Measurements from ENCODE around the gene PDIA6. TPM values are rescaled to one million over a fixed set of nuclear protein-coding genes. Genes with fewer than 3 reads are reported as not detected.
A peak's percentile ranks its signal among the peaks of the same experiment; 100 is the strongest.

Gene PDIA6
- total and polyA plus RNA-seq, 9 of the 15 experiments (the other 6 are each of a cell fraction or from before 2014, with no cell fraction given): 166 to 268 (median 229) TPM

- TF ChIP-seq E2F6 (IDR thresholded peaks at IDR 0.05; ENCODE audit: borderline replicate concordance in 1 of 2, extremely low read depth in 1 of 2, insufficient read depth in 1 of 2, insufficient read length in 1 of 2, low read depth in 1 of 2, low read length in 1 of 2, poor library complexity in 1 of 2, severe bottlenecking in 1 of 2) (peak in 1 of 2 experiments; percentile 3), JUND (IDR thresholded peaks at IDR 0.05; ENCODE audit: borderline replicate concordance, low read depth, low read length) (peak; percentile 39; the same call in 1 of the 2 replicates), JUND (tag; IDR thresholded peaks at IDR 0.05; ENCODE audit: borderline replicate concordance, low read depth, low read length) (no peak), MYC (IDR thresholded peaks at IDR 0.05; ENCODE audit: low read depth, low read length) (peak; percentile 24; the same call in 1 of the 2 replicates), MYC (CRISPR knock-in tag; IDR thresholded peaks at IDR 0.05; ENCODE audit: borderline replicate concordance, low read depth) (no peak), REST (IDR thresholded peaks at IDR 0.05; ENCODE audit: borderline replicate concordance) (peak; percentile 83; the same call in 1 of the 2 replicates), REST (CRISPR knock-in tag; IDR thresholded peaks at IDR 0.05; ENCODE audit: low read depth) (no peak), STAG1 (CRISPR knock-in tag; IDR thresholded peaks at IDR 0.05; ENCODE audit: borderline replicate concordance) (peak; percentile 86), SMC3 (conservative IDR thresholded peaks at IDR 0.05; ENCODE audit: insufficient read depth, low read depth, low read length) (peak; percentile 88), PHF20 (IDR thresholded peaks at IDR 0.05; ENCODE audit: partially characterized antibody) (no peak), EP300 (IDR thresholded peaks at IDR 0.05; ENCODE audit: low read length) (no peak), RCOR1 (IDR thresholded peaks at IDR 0.05; ENCODE audit: borderline replicate concordance in 1 of 2, low read depth in 2 of 2, low read length in 2 of 2) (peak in 1 of 2 experiments; percentile 39; a peak in 1 of 4 replicates), TARDBP (IDR thresholded peaks at IDR 0.05) (no peak)
Measured at GRCh38 chr2:10835052-10835970, 22.7 kb upstream of the PDIA6 start (continued).

Measured in K562 (cell line).